GM04503 (cell line): ENCODE measurements around the gene MTHFSD.

Source experiments
- DNase-seq: peaks from one replicate; pipeline ENCODE4 v3.0.0-alpha.2; 2012; ENCODE audit warnings: low read depth

Gene MTHFSD

GRCh38 chr16:86584071-86584685 lies 29.1 kb upstream of the MTHFSD start:
- no peak for DNase-seq

- no peak for DNase-seq
Observed at GRCh38 chr16:86581458-86581857, 26.4 kb upstream of the MTHFSD start.

GRCh38 chr16:86580791-86581170 lies 25.7 kb upstream of the MTHFSD start:
- DNase-seq = no peak

GRCh38 chr16:86580063-86580790 lies 25.2 kb upstream of the MTHFSD start:
- DNase-seq = no peak

GRCh38 chr16:86579268-86580062 lies 24.4 kb upstream of the MTHFSD start:
- no peak for DNase-seq

GRCh38 chr16:86578611-86579267 lies 23.7 kb upstream of the MTHFSD start:
- DNase-seq = no peak

GRCh38 chr16:86578061-86578599 lies 23.1 kb upstream of the MTHFSD start, which contains the start of gene FOXL1:
Gene FOXL1 (plus strand): TSS chr16:86578549. CDS start chr16:86578724, 175 bp downstream.
- DNase-seq = no peak

GRCh38 chr16:86577314-86577971 lies 22.4 kb upstream of the MTHFSD start:
- DNase-seq = no peak

- no peak for DNase-seq
Observed at GRCh38 chr16:86576591-86577313, 21.7 kb upstream of the MTHFSD start.

- DNase-seq = peak; percentile 37
Observed at GRCh38 chr16:86575754-86576557, 20.9 kb upstream of the MTHFSD start.

- DNase-seq = no peak
Observed at GRCh38 chr16:86575095-86575685, 20.2 kb upstream of the MTHFSD start.

GRCh38 chr16:86574646-86575045 lies 19.6 kb upstream of the MTHFSD start:
- DNase-seq = no peak

- no peak for DNase-seq
Observed at GRCh38 chr16:86573646-86574508, 18.8 kb upstream of the MTHFSD start.

GRCh38 chr16:86573215-86573614 lies 18.2 kb upstream of the MTHFSD start:
- DNase-seq = no peak

- DNase-seq = no peak
Observed at GRCh38 chr16:86572606-86573005, 17.6 kb upstream of the MTHFSD start.

- no peak for DNase-seq
Observed at GRCh38 chr16:86572041-86572521, 17.0 kb upstream of the MTHFSD start.

- no peak for DNase-seq
Observed at GRCh38 chr16:86571530-86571915, 16.5 kb upstream of the MTHFSD start.
